Uterus (tissue), 4 donors: ENCODE data around the gene ZDHHC22. TPM values are rescaled to one million over a fixed set of nuclear protein-coding genes. Genes with fewer than 3 reads are reported as not detected.

Source experiments
- DNase-seq, 2 donors: peaks; one replicate each; pipeline ENCODE4 v3.0.0-alpha.2; 2019 to 2020
- H3K27ac ChIP-seq, 2 donors: fragments of 200-600 bp; sonication (generic); 1 replicate in 1 of 2; 2 replicates in 1 of 2; pipeline ENCODE4 v1.5.1; 2016 to 2018
- H3K27me3 ChIP-seq, 2 donors: fragments of 200-600 bp; sonication (generic); one replicate each; pipeline ENCODE4 v1.5.1; 2018 to 2019; ENCODE audit warnings: control low read depth in 1 of 2
- H3K36me3 ChIP-seq, 2 donors: fragments of 200-600 bp; sonication (generic); one replicate each; pipeline ENCODE4 v1.5.1; 2019; ENCODE audit warnings: control low read depth in 1 of 2
- H3K4me1 ChIP-seq, 2 donors: fragments of 200-600 bp; sonication (generic); one replicate each; pipeline ENCODE4 v1.5.1; 2018 to 2019; ENCODE audit warnings: control low read depth in 1 of 2
- H3K4me3 ChIP-seq, 2 donors: fragments of 200-600 bp; sonication (generic); 1 replicate in 1 of 2; 2 replicates in 1 of 2; pipeline ENCODE4 v1.5.1; 2018 to 2019; ENCODE audit warnings: mild to moderate bottlenecking in 1 of 2
- H3K9me3 ChIP-seq, 2 donors: fragments of 200-600 bp; sonication (generic); one replicate each; pipeline ENCODE4 v1.5.1; 2019; ENCODE audit warnings: control low read depth in 1 of 2
- CTCF ChIP-seq, 4 experiments: fragments of 200-600 bp in 2 of 4; fragments of 450-650 bp in 2 of 4; sonication (generic) in 2 of 4; IDR thresholded peaks; one replicate each; pipeline ENCODE4 v1.5.1; 2016 to 2019; ENCODE audit warnings: antibody characterized with exemption in 4 of 4, mild to moderate bottlenecking in 2 of 4, moderate library complexity in 1 of 4
- POLR2A ChIP-seq, 2 donors: fragments of 450-650 bp; IDR thresholded peaks; one replicate each; pipeline ENCODE4 v1.6.1; 2016; ENCODE audit warnings: antibody characterized with exemption in 2 of 2, mild to moderate bottlenecking in 1 of 2, moderate library complexity in 1 of 2
- intact Hi-C: fragments of 100-400 bp; cut with DNase I; formaldehyde crosslinking; loops from one replicate; pipeline ENCODE4 v1.15.1; 2023; ENCODE audit warnings: low total_unique reads
- total RNA-seq, 4 donors: library from RNA; depleted of rRNA in 3 of 4; stranded (reverse); fragments of >200 nt in 3 of 4; gene quantifications; one replicate each; pipeline versions ENCODE4 v1.1.0 to v1.2.4, GENCODE V29; 2014 to 2023
- donor health status: DM: yes; HTN: yes; CAD: no.

Gene ZDHHC22
- total RNA-seq, 4 donors from 2014 or later: not detected

GRCh38 chr14:77105145-77105939 is 36.2 kb downstream of the ZDHHC22 start:
- Histone ChIP-seq H3K4me1 (peaks cover 8 to 10% of the 10 kb centered on the region in 2 donors), H3K9me3 (no peaks in the 10 kb centered on the region), H3K27ac (no peak overlapping the region), H3K36me3 (no peaks in the 10 kb centered on the region), H3K4me3 (no peak overlapping the region), H3K27me3 (no peaks in the 10 kb centered on the region)
- TF ChIP-seq POLR2A (IDR thresholded peaks at IDR 0.05): no peak
- TF ChIP-seq CTCF (IDR thresholded peaks at IDR 0.05): no peak
- intact Hi-C loops: no loop called here
- DNase-seq: no peak

- no peak for DNase-seq
- peaks cover 9 to 10% of the 10 kb centered on the region in 2 donors for H3K4me1 ChIP-seq
- no peaks in the 10 kb centered on the region for H3K36me3 ChIP-seq
- TF ChIP-seq CTCF (IDR thresholded peaks at IDR 0.05) (no peak), POLR2A (IDR thresholded peaks at IDR 0.05) (no peak)
- H3K27me3 ChIP-seq: no peaks in the 10 kb centered on the region
- H3K4me3 ChIP-seq: no peak overlapping the region
- intact Hi-C loops: no loop called here
- no peaks in the 10 kb centered on the region for H3K9me3 ChIP-seq
- H3K27ac ChIP-seq: no peak overlapping the region
Measured at GRCh38 chr14:77104393-77104792, 37.2 kb downstream of the ZDHHC22 start.

- no peak for DNase-seq
- no peak overlapping the region for H3K27ac ChIP-seq
- intact Hi-C loops: no loop called here
- H3K9me3 ChIP-seq: no peaks in the 10 kb centered on the region
- TF ChIP-seq POLR2A (IDR thresholded peaks at IDR 0.05) (no peak), CTCF (IDR thresholded peaks at IDR 0.05) (no peak)
- no peaks in the 10 kb centered on the region for H3K27me3 ChIP-seq
- H3K36me3 ChIP-seq: no peaks in the 10 kb centered on the region
- no peak overlapping the region for H3K4me3 ChIP-seq
- peaks cover 9 to 10% of the 10 kb centered on the region in 2 donors for H3K4me1 ChIP-seq
Measured at GRCh38 chr14:77103951-77104350, 37.6 kb downstream of the ZDHHC22 start.

GRCh38 chr14:77103475-77103874 is 38.1 kb downstream of the ZDHHC22 start:
- no peaks in the 10 kb centered on the region for H3K27me3 ChIP-seq
- no peak for DNase-seq
- TF ChIP-seq POLR2A (IDR thresholded peaks at IDR 0.05) (no peak), CTCF (IDR thresholded peaks at IDR 0.05) (no peak)
- intact Hi-C loops: no loop called here
- H3K9me3 ChIP-seq: no peaks in the 10 kb centered on the region
- no peak overlapping the region for H3K4me3 ChIP-seq
- no peaks in the 10 kb centered on the region for H3K36me3 ChIP-seq
- H3K4me1 ChIP-seq: peaks cover 9 to 10% of the 10 kb centered on the region in 2 donors
- no peak overlapping the region for H3K27ac ChIP-seq

GRCh38 chr14:77102154-77102553 is 39.4 kb downstream of the ZDHHC22 start:
- TF ChIP-seq POLR2A (IDR thresholded peaks at IDR 0.05): no peak
- Histone ChIP-seq H3K4me3 (no peak overlapping the region), H3K27ac (no peak overlapping the region), H3K4me1 (peaks cover 9 to 10% of the 10 kb centered on the region in 2 donors), H3K27me3 (no peaks in the 10 kb centered on the region), H3K9me3 (no peaks in the 10 kb centered on the region), H3K36me3 (no peaks in the 10 kb centered on the region)
- no peak for DNase-seq
- intact Hi-C loops: no loop called here
